IMR-90 (cell line): ENCODE results near the gene ABHD12. TPM values are rescaled to one million over a fixed set of nuclear protein-coding genes. Genes with fewer than 3 reads are reported as not detected.

Experiments used
- ATAC-seq: fragments of 200-7000 bp; cut with Tn5 transposase; 2 replicates; pipeline ENCODE4 v1.9.1; 2020; ENCODE audit warnings: low read depth, mild to moderate bottlenecking, moderate library complexity
- BruUV-seq: library from RNA; stranded (reverse); fragments of 400-500 nt; replicated peaks from 2 replicates; lab custom pipeline; 2021; lab: Mats Ljungman, UMichigan
- CTCF ChIA-PET: fragments of 300-600 bp; formaldehyde crosslinking; extraction: SDS; loops from one replicate; lab custom pipeline; 2021; ENCODE audit warnings: antibody characterized with exemption; lab: Yijun Ruan, JAX
- POLR2A ChIA-PET: fragments of 300-600 bp; sonication (Branson Sonifier 250); formaldehyde crosslinking; loops from one replicate; lab custom pipeline; 2022; ENCODE audit warnings: antibody characterized with exemption; ENCODE audit not compliant: unreplicated experiment; lab: Charles Lee
- DNase-seq: peaks from one replicate; pipeline ENCODE4 v3.0.0; 2013
- H2AFZ ChIP-seq: replicated peaks from 2 replicates; pipeline ENCODE3; 2013; ENCODE audit warnings: low read length, mild to moderate bottlenecking; ENCODE audit not compliant: poor library complexity
- H2AK5ac ChIP-seq: 2 replicates; pipeline ENCODE4 v1.6.1; 2013; ENCODE audit warnings: low read depth, low read length, inconsistent platforms
- H2AK9ac ChIP-seq: replicated peaks from 2 replicates; pipeline ENCODE3; 2013; ENCODE audit warnings: mild to moderate bottlenecking, low read depth, low read length, moderate library complexity; ENCODE audit not compliant: poor library complexity
- H2BK120ac ChIP-seq: 2 replicates; pipeline ENCODE4 v1.6.1; 2013; ENCODE audit warnings: low read depth, low read length, inconsistent platforms
- H2BK15ac ChIP-seq: 3 replicates; pipeline ENCODE4 v1.6.1; 2013; ENCODE audit warnings: low read depth, low read length, inconsistent platforms
- H2BK20ac ChIP-seq: 2 replicates; pipeline ENCODE4 v1.6.1; 2013; ENCODE audit warnings: low read depth, mild to moderate bottlenecking, inconsistent platforms, low read length, moderate library complexity
- H2BK5ac ChIP-seq: 2 replicates; pipeline ENCODE4 v1.6.1; 2013; ENCODE audit warnings: mild to moderate bottlenecking, low read depth, low read length, inconsistent platforms; ENCODE audit not compliant: poor library complexity, severe bottlenecking
- H3K14ac ChIP-seq: replicated peaks from 2 replicates; pipeline ENCODE4 v1.6.1; 2013; ENCODE audit warnings: low read depth, low read length, inconsistent platforms
- H3K18ac ChIP-seq: 2 replicates; pipeline ENCODE4 v1.6.1; 2013; ENCODE audit warnings: low read depth, low read length, control low read depth
- H3K23ac ChIP-seq: 2 replicates; pipeline ENCODE4 v1.6.1; 2013; ENCODE audit warnings: low read depth, low read length, inconsistent platforms
- H3K27ac ChIP-seq: 2 replicates; pipeline ENCODE4 v1.5.1; 2013; ENCODE audit warnings: mild to moderate bottlenecking, control low read depth, low read length; ENCODE audit not compliant: insufficient read depth
- H3K27me3 ChIP-seq: 2 replicates; pipeline ENCODE4 v1.6.1; 2013; ENCODE audit warnings: low read length; ENCODE audit not compliant: control insufficient read depth, insufficient read depth
- H3K36me3 ChIP-seq: 2 replicates; pipeline ENCODE4 v1.6.1; 2013; ENCODE audit warnings: low read length, mixed read lengths; ENCODE audit not compliant: control insufficient read depth, insufficient read depth
- H3K4ac ChIP-seq: 2 replicates; pipeline ENCODE4 v1.6.1; 2013; ENCODE audit warnings: low read depth, low read length, inconsistent platforms
- H3K4me1 ChIP-seq: 2 replicates; pipeline ENCODE4 v1.6.1; 2013; ENCODE audit warnings: low read length, mixed read lengths; ENCODE audit not compliant: control insufficient read depth, insufficient read depth
- H3K4me2 ChIP-seq: 2 replicates; pipeline ENCODE4 v1.6.1; 2013; ENCODE audit warnings: low read depth, mild to moderate bottlenecking, control low read depth, low read length, moderate library complexity
- H3K4me3 ChIP-seq: 2 replicates; pipeline ENCODE4 v1.5.1; 2013; ENCODE audit warnings: low read depth, mild to moderate bottlenecking, control low read depth, low read length, moderate library complexity; ENCODE audit not compliant: insufficient read depth
- H3K56ac ChIP-seq: 2 replicates; pipeline ENCODE4 v1.6.1; 2013; ENCODE audit warnings: low read length, inconsistent platforms; ENCODE audit not compliant: insufficient read depth; ENCODE audit errors: extremely low read depth
- H3K79me1 ChIP-seq, 2 experiments: 2 replicates each; pipeline ENCODE4 v1.6.1; 2013; ENCODE audit warnings: low read length in 2 of 2, inconsistent platforms in 1 of 2, low read depth in 1 of 2
- H3K9ac ChIP-seq: 2 replicates; pipeline ENCODE4 v1.6.1; 2013; ENCODE audit warnings: low read depth, low read length, control low read depth
- H3K9me1 ChIP-seq: 2 replicates; pipeline ENCODE4 v1.6.1; 2013; ENCODE audit warnings: low read length, inconsistent platforms; ENCODE audit not compliant: insufficient read depth
- H3K9me3 ChIP-seq: 2 replicates; pipeline ENCODE4 v1.6.1; 2013; ENCODE audit warnings: low read length; ENCODE audit not compliant: control insufficient read depth, insufficient read depth
- H4K20me1 ChIP-seq: 2 replicates; pipeline ENCODE4 v1.6.1; 2013; ENCODE audit warnings: low read length, inconsistent platforms; ENCODE audit not compliant: insufficient read depth
- H4K5ac ChIP-seq: 2 replicates; pipeline ENCODE4 v1.6.1; 2013; ENCODE audit warnings: mild to moderate bottlenecking, low read depth, low read length, control low read depth
- H4K8ac ChIP-seq, 2 experiments: 2 replicates each; pipeline ENCODE4 v1.6.1; 2013; ENCODE audit warnings: low read depth in 2 of 2, low read length in 2 of 2, control low read depth in 1 of 2, inconsistent platforms in 1 of 2
- H4K91ac ChIP-seq: 2 replicates; pipeline ENCODE4 v1.6.1; 2013; ENCODE audit warnings: low read depth, low read length, inconsistent platforms; ENCODE audit not compliant: insufficient read depth
- CHD1 ChIP-seq: IDR thresholded peaks from 2 replicates; pipeline ENCODE4 v1.6.1; 2012; ENCODE audit warnings: low read depth, low read length, improper control_type of control experiment
- CTCF ChIP-seq: conservative IDR thresholded peaks from 2 replicates; pipeline ENCODE4 v1.5.1; 2012; ENCODE audit warnings: mild to moderate bottlenecking, low read depth, low read length, improper control_type of control experiment
- ELK1 ChIP-seq: fragments of 150-350 bp; IDR thresholded peaks from 2 replicates; pipeline ENCODE4 v1.6.1; 2016; ENCODE audit warnings: low read depth, mild to moderate bottlenecking, low read length, moderate library complexity, borderline replicate concordance
- USF2 ChIP-seq: fragments of 150-350 bp; IDR thresholded peaks from 2 replicates; pipeline ENCODE4 v1.6.1; 2017; ENCODE audit warnings: mild to moderate bottlenecking, antibody characterized with exemption, low read length, low read depth
- WGBS, 2 experiments: methylation state at CpG; one replicate each; pipeline versions ENCODE4 v1.1.5 to v1.1.7; 2013; ENCODE audit warnings: missing lambda C conversion rate in 2 of 2; ENCODE audit not compliant: insufficient read length in 1 of 2; ENCODE audit errors: extremely low coverage in 2 of 2; 5-methylcytosine and 5-hydroxymethylcytosine counted together
- dilution Hi-C: fragments of 300-500 bp; cut with HindIII; formaldehyde crosslinking; loops from one replicate; pipeline ENCODE4 v1.14.3; 2018; ENCODE audit warnings: low sequenced_read_pairs; ENCODE audit not compliant: unreplicated experiment
- in situ Hi-C: fragments of 300-500 bp; cut with MboI; formaldehyde crosslinking; loops from 3 replicates; pipeline ENCODE4 v1.14.3; 2019; ENCODE audit warnings: low sequenced_read_pairs, inconsistent platforms, mixed read lengths
- intact Hi-C: fragments of 100-400 bp; cut with micrococcal nuclease; formaldehyde crosslinking; loops from 2 replicates; pipeline ENCODE4 v1.10.0; 2022
- polyA plus RNA-seq, 3 experiments: library from polyadenylated mRNA; depleted of rRNA; stranded (reverse); fragments of >200 nt; gene quantifications; 2 replicates each; pipeline ENCODE4 v1.2.3, GENCODE V29; 2012; ENCODE audit warnings: low replicate concordance in 1 of 3
- total RNA-seq: library from RNA; depleted of rRNA; stranded (reverse); fragments of >200 nt; gene quantifications from 2 replicates; pipeline ENCODE4 v1.2.3, GENCODE V29; 2012

Gene ABHD12
- total and polyA plus RNA-seq, 2 of the 4 experiments (the other 2 are of a cell fraction) = 80.7 to 108 TPM

- DNase-seq (no peak), ATAC-seq (no peak)
- in situ Hi-C loops = loop anchor here (25.0 kb wide), 2 partner anchors 712 to 1638 kb away; partner anchors contain the start of gene CST3
- H3K27ac ChIP-seq = no peak overlapping the region
- H2AFZ ChIP-seq = no peak overlapping the region
- H3K9me3 ChIP-seq = no peaks in the 10 kb centered on the region
- H3K27me3 ChIP-seq = no peaks in the 10 kb centered on the region
- dilution Hi-C loops = no loop called here
- no peak overlapping the region for H2BK5ac ChIP-seq
- no peak overlapping the region for H3K9ac ChIP-seq
- no peaks in the 10 kb centered on the region for H3K4me1 ChIP-seq
- H2BK15ac ChIP-seq = no peak overlapping the region
- ChIA-PET CTCF (no interaction called here), POLR2A (no interaction called here)
- H3K4ac ChIP-seq = no peak overlapping the region
- no peak overlapping the region for H2AK5ac ChIP-seq
- BruUV-seq = no TSS peak
- H3K18ac ChIP-seq = no peak overlapping the region
- no peak overlapping the region for H2BK120ac ChIP-seq
- H3K14ac ChIP-seq = no peak overlapping the region
- H2BK20ac ChIP-seq = no peak overlapping the region
- intact Hi-C loops = no loop called here
- peaks cover 3% of the 10 kb centered on the region for H4K20me1 ChIP-seq
- H3K9me1 ChIP-seq = peaks cover 9% of the 10 kb centered on the region; the same call in 1 of the 2 replicates
- no peak overlapping the region for H4K91ac ChIP-seq
- H3K4me2 ChIP-seq = no peak overlapping the region
- H3K79me1 ChIP-seq = peaks cover 0 to 16% of the 10 kb centered on the region in 2 experiments; a peak in 3 of 4 replicates
- H4K8ac ChIP-seq = no peak overlapping the region
- peaks cover 81% of the 10 kb centered on the region for H3K36me3 ChIP-seq
- no peak overlapping the region for H4K5ac ChIP-seq
- no peak overlapping the region for H3K4me3 ChIP-seq
- 92% methylated on average over 10 of the region's 32 CpGs; no CpG with 5 or more reads in 1 of the 2 experiments for WGBS, 2 experiments
- TF ChIP-seq USF2 = no peak
- no peak for TF ChIP-seq ELK1
- TF ChIP-seq CHD1 = no peak
- TF ChIP-seq CTCF = no peak
- H3K56ac ChIP-seq = no peak overlapping the region
- H3K23ac ChIP-seq = no peak overlapping the region
- H2AK9ac ChIP-seq = no peak overlapping the region
These were observed 115.5 kb downstream of the ABHD12 start for GRCh38 chr20:25274891-25275812.
